Measurements from ENCODE around the gene NSD1.
A peak's percentile ranks its signal among the peaks of the same experiment; 100 is the strongest.

The NSD1 gene

DNA sequence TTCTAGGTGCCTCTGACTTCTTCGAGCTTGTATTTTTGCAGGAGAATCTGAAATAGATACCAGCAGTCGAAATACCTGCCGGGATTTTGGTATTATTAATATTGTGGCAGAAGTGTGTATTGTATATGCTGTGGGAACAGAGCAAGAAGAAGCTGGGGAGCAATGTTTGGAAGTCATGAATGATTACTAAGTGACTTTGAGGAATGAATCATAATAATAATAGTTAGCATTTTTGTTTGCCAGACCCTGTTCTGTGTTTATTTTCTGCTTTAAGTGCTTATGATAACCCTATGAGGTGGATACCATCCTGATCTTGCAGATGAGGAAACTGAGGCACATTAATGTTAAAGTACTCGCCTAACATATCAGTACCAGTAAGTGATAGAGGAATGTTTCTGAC is 137.5 kb downstream of the NSD1 start:
- DNase-seq: no peak

DNA sequence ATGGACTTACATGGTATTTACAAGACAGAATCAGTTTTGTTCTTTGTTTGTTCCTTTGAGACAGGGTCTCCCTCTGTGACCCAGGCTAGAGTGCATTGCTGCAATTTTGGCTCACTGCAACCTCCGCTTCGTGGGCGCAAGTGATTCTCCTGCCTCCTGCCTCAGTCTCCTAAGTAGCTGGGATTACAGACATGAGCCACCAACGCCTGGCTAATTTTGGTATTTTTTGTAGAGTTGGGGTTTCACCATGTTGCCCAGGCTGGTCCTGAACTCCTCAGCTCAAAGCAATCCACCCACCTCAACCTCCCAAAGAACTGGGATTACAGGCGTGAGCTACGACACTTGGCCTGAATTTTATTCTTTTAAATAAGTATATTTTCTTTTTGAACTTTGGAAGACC is 142.3 kb downstream of the NSD1 start:
- no peak for DNase-seq

DNA sequence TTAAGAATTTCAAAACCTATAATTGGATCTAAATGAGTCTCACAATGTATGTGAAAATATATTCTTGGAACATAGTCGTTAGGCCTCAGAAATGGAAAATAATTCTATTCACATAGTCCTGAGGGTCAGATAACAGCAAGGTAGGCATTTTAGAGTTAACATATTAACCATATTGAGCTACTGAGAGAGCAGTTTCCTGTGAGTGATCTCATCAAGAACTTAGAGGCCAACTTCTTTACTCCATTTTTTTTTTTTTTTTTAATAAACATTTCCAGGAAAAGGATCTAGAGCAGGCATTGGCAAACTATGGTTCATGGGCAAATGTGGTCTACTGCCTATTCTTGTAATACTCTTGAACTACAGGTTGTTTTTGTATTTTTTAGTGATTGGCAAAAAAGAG is 143.3 kb downstream of the NSD1 start:
- DNase-seq: no peak

DNA sequence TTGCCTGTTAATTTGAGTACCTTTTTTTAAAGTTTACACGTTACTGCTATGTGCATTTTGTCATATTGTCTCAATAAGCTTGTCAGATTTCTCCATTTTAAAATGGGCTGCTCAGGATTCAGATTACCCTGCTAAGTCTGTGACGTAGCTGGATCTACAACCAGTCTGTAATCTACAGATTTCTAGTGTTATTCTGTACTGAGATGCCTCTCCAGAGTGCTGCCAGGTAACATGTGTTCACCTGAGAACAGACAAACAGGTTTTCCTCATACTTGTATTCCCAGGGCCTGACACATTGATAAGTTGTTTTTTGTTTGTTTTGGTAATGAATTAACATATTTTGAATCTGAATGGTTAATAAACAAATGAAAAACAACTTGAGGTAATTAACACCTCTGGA is 154.6 kb downstream of the NSD1 start:
- no peak for DNase-seq

DNA sequence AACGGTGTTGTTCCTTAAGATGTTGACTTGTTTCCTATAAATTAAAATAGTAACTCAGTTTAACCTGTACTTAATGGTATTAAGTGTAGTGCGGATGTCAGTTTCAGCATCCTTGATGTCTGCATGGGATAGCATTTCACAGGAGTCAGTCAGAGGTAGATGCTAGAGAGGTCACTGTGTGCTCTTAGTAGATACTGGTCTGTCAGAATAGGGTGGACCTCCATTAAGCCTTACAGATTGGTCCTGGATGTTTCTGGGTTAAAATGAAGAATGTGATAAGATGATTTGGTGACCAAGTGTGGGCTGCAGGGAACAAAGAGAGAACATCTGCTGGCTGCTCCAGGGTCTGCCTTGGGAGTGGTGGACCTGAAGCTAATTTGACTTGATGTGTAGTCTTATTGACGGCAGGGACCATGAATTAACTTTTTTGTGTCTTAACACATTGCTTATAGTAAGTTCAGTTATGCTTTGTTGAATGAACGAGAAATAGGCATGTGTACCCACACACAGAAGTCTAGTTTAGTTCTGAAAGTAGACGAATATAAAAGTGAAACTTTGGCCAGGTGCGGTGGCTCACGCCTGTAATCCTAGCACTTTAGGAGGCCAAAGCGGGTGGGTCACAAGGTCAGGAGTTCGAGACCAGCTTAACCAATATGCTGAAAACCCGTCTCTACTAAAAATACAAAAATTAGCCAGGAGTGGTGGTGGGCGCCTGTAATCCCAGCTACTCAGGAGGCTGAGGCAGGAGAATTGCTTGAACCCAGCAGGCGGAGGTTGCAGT is 157.4 kb downstream of the NSD1 start:
- no peak for DNase-seq

DNA sequence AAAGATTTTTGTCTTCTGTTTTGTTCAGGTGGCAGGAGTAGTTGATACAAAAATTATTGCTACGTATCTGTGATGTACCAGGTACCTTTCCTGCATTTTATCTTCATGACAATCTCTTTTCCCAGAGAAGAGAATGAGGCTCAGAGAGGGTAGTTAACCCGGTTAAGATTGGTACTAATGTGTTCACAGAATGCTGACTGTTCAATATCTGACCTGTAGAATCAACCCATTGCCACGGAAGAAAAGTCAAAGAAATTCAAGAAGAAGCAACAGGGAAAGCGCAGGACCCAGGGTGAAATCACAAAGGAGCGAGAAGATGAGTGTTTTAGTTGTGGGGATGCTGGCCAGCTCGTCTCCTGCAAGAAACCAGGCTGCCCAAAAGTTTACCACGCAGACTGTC is 158.2 kb downstream of the NSD1 start:
- DNase-seq: no peak

DNA sequence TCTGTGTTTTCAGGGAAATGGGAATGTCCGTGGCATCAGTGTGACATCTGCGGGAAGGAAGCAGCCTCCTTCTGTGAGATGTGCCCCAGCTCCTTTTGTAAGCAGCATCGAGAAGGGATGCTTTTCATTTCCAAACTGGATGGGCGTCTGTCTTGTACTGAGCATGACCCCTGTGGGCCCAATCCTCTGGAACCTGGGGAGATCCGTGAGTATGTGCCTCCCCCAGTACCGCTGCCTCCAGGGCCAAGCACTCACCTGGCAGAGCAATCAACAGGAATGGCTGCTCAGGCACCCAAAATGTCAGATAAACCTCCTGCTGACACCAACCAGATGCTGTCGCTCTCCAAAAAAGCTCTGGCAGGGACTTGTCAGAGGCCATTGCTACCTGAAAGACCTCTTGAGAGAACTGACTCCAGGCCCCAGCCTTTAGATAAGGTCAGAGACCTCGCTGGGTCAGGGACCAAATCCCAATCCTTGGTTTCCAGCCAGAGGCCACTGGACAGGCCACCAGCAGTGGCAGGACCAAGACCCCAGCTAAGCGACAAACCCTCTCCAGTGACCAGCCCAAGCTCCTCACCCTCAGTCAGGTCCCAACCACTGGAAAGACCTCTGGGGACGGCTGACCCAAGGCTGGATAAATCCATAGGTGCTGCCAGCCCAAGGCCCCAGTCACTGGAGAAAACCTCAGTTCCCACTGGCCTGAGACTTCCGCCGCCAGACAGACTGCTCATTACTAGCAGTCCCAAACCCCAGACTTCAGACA is 160.4 kb downstream of the NSD1 start:
- no peak for DNase-seq

DNA sequence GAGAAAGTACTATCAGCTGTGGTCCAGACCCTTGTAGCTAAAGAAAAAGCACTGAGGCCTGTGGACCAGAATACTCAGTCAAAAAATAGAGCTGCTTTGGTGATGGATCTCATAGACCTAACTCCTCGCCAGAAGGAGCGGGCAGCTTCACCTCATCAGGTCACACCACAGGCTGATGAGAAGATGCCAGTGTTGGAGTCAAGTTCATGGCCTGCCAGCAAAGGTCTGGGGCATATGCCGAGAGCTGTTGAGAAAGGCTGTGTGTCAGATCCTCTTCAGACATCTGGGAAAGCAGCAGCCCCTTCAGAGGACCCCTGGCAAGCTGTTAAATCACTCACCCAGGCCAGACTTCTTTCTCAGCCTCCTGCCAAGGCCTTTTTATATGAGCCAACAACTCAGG is 161.1 kb downstream of the NSD1 start:
- DNase-seq: no peak

DNA sequence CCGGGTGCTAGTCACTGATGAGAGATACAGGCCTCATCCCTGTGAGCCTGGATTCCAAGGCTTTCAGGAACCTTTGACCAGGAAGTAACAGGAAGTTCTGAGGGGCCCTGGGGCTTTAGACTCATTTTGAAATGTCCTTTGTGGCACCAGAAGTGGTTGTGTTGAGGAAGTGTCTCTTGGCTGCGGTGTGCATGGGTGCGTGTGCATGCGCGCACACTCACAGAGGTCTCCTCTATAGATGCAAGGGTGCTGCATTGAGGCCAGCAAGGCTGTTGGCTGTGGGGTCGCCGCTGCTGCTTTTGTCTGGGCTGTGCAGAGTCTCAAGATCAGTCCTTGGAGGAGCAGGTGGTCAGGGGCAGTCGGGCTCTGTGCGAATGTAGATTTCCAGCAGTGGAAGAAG is 162.4 kb downstream of the NSD1 start:
- DNase-seq: no peak

DNA sequence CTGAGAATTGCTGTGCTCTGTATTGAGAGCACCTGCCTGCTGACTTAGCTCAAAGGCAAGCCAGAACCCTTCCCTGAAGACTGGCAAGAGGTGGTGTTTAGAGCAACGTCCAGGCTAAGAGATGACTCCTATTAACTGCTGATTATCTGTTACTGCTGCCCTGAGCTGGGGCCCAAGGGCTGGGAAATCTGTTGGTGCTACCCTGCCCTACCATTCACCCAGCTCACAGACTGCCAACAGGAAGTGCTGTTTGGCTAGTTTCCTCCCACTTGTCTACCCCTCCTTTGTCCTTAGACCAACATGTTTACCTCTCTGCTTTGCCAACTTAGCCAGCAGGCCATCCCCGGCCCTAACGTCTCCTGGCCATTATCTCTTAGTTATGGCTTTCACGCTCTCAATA is 163.0 kb downstream of the NSD1 start:
- DNase-seq: no peak

DNA sequence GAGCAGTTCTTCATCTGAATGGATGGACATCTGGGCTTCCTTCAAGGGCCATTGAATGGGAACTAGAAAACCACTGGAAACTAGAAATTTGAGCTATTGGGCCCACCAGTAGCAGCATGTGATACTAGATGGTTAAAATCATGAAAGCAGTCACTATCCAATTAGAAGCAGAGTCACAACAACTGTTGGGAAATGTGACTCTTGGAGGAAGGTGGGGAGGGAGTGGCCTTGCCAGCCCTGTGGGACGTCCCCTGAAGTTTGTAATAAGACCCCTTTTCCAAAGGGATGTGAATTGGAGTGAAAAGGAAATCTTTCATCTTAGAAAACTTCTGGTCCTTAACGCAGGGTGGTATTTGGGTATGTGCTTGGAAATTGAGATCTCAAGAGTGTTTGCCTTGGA is 164.3 kb downstream of the NSD1 start:
- no peak for DNase-seq

DNA sequence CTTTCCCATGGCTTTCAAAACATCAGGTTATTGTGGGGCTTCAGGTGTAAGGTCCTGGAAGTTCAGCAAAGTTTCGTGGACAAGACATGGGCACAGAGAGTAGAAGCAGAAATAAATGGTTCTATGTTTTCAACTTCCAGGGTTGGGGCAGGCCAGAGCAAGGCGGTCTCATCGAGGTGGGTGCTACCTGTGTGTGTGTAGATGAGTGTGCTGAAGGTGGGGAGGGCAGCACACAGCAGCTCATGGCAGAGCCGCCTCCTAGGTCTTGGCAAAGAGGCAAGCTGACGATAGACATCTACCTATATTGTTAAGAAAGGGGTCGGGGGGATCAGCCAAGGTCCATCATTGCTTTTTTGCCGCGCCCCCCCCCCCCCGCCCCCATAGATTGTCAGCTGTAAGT is 166.1 kb downstream of the NSD1 start:
- no peak for DNase-seq

DNA sequence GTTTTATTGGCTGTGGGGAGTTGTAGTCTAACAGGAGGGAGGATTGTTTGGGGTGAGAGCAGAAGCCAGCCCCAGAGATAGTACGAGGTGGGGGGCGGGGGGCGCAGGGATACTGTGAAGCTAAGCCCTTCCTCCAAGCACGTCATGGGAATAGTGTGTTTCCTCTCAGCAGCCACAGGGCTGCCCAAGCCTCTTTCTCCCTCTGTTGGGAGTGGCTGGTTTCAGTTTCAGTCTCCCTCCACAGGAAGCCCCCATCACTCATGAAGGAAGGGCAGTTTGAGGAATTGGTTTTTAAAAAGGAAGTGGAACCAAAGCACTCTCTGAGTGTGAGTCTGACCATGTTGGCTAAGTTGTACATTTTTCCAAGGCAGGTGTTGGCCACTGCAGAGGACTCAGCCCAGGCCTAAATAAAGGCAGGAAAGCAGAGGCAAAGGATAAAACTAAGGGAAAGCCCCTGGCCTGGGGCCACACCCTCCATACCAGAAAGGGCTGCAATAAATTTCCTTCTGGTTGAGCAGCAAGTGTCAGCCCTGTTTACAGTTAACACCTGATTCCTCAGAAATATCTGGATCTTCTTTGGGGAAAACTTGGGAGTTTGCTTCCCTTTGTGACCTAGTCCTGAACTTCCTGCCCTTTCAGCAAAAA is 166.8 kb downstream of the NSD1 start:
- peak in 12 of 56 donors; percentile 10 to 52 (median 30) for DNase-seq

DNA sequence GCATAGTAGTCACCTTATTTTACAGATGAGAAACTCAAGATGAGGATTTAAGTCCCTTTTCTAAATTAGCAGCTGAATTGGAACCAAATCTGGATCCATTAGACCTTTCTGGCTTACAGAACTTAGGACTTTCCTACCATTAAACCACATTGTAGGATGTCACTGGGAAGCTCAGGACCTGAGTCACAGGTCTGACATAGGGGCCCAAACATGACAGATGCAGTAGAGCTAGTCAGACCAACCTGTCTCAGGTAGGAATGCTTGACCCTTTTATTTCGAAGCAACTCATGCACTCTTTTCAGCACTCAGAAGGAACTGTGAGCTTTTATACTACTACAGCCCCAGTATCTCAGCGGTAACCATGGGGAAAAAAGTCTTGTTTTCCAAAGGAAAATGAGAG is 167.4 kb downstream of the NSD1 start:
- DNase-seq: no peak

DNA sequence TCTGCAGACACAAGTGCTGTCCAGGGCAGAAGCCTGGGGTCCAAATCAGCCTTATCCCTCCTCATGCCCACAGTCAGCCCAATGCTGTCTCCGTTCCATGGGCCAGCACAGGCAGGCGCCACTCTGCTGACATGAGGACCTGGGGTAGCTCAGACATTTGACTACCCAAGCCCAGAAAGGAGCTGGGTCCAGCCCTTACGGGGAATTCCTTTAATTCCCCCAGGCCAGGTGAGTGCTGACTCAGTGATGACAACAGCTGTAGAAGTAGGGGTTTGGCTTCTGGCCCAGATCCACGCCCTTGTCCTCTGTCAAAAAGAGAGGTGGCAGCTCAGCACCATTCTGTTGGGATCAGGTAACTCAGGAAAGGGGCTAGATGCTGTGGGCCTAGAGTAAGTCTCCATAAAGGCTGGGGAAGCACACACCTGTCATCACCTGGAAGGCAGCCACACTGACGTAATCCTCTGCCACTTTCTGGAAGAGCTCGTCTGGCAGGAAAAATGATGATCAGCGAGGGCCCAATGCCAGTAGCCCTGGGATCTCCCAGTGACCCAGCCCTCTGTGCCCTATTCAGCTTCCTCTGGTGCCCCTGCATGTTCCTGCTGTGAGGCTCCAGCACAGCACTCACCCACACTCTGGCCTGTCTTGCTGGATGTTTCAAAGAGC is 168.1 kb downstream of the NSD1 start:
- DNase-seq: no peak

DNA sequence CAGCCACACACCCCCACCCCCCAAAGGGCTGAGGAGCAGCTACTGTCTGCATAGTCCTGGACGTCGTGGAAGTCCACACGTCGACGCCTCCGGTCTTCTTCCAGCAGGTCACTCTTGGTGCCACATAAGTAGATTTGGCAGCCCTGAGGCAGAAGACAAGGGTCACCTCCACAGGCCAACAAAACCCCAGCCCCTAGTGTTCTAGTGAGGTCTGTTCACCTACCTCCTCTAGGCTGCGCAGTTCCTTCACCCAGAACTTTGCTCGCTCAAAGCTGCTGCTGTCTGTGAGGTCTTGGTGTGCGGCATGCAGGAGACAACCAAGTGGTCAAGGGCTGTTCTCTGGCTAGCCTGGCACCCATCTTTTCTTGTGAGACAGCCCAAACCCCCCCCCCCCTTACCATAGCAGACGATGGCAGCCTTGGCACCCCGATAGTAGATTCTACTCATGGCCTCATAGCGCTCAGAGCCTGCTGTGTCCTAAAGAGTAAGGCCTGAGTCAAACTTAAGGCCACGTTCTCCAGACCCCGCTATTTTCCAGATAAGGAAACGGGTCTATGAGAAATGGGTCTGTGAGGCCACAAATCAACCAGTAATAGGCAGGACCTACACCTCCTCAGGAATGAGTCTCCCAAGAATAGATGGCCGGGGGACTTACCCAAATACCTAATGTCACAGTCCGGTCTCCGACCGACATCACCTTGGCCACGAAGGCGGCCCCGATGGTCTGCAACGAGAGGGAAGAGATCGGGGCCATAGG is 169.0 kb downstream of the NSD1 start:
- DNase-seq: no peak

DNA sequence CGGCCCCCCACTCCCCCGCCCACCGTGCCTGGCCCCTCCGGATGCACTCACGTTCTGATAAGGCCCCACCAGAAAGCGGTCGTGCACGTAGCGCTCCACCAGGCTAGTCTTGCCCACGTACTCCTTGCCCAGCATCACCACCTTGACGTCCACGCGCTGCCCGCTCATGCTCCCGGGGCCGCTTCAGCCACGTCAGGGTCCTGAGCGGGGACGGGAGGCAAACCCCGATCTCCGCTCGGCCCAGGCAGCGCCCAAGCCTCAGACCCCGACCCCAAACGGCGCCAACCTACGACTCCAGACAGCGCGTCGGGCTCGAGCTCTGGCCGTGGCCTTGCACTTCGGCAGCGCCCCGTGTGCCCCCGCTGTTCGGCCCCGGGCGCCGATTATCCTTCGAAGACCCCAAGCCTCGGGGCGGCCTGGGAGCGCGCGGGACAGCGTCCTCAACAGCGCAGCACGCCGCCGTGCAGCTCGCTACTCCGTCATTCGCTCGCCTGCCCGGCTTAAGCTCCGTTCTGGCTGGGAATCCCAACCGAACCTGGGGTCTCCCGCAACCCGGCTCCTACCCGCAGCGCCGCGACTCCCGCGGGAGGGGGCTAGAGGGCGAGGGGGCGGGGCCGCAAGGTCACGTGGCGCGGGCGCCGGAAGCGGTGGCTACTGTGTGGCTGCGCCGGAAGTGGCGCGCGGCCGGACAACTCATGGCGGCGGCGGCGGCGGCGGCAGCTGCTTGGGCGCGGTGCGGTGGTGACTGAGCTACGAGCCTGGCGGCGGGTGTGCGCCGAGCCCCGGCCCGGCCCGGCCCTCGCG is 169.8 kb downstream of the NSD1 start, which contains the start of the genes PRELID1 and RAB24:
Gene PRELID1, plus strand, starts transcription at position 679 of the 804 bp plus-strand sequence. CDS start 187 bp downstream, outside the sequence.
Gene RAB24, minus strand, starts transcription at position 599 of the 804 bp plus-strand sequence. Its CDS starts 431 bp downstream, at position 168.
- peak in 54 of 56 donors; percentile 35 to 92 (median 77) for DNase-seq

DNA sequence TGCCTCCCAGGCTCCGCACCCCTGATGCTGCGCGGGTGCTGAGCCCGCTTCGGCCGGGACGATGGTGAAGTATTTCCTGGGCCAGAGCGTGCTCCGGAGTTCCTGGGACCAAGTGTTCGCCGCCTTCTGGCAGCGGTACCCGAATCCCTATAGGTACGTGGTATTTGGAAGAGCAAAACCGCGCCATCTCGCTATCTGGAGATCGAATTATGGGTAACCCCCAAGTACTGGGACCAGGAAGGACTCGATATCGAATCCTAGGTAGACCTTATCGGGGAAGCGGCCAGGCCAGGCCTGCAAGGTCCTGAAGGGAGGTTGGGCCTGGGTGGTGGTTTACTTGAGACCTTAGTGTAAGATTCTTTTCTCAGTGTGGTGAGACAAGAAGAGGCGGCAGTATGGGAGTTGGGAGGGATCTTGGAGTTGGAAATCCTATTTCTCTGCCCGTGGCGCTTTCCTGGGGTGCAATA is 170.4 kb downstream of the NSD1 start:
- DNase-seq: peak in 1 of 56 donors; percentile 69

DNA sequence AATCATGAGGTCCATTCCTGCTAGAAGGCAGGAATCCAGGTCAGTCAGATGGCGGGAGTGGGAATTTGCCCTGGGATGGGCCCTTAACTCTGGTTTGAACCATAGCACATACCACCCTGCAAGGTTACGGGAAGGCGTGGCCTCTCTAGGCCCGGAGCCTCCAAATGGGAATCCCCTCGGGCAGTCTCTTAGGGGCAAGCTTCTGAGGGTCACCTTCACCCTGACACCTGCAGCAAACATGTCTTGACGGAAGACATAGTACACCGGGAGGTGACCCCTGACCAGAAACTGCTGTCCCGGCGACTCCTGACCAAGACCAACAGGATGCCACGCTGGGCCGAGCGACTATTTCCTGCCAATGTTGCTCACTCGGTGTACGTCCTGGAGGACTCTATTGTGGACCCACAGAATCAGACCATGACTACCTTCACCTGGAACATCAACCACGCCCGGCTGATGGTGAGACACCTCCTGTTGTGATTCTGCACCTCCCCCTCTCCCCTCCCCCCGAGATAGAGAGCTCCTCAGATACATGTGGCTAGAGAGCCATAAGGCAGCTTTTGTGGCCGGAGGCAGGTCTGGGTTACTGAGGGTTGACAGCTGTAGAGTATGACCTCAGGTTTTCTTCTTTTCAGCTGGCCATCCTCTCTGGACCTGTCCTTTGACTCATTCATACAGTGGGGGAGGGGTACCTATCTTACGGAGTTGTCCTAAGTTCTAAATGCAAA is 171.0 kb downstream of the NSD1 start:
- DNase-seq: no peak
